ENCODE results near the gene EMX1.

EMX1 gene

DNA sequence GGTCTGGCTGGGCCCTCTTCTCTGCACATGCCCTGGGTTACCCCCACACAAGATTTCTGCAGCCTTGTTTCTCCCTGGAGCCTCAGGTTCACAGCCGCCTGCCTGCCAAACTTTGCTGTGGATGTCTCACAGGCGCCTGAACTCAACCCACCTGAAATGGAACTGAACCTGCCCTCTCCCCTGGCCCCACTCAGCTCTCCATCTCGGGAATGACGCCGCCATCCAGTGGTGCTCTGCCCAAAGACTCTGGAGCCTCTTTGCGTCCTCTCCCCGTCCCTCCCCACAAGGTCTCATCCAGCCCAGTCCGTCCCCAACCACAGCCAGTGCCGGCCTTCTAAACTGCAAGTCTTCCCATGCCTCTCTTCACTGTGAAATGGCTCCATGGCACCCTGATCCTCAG, 29.1 kb downstream of the EMX1 start:
- no peak for DNase-seq

DNA sequence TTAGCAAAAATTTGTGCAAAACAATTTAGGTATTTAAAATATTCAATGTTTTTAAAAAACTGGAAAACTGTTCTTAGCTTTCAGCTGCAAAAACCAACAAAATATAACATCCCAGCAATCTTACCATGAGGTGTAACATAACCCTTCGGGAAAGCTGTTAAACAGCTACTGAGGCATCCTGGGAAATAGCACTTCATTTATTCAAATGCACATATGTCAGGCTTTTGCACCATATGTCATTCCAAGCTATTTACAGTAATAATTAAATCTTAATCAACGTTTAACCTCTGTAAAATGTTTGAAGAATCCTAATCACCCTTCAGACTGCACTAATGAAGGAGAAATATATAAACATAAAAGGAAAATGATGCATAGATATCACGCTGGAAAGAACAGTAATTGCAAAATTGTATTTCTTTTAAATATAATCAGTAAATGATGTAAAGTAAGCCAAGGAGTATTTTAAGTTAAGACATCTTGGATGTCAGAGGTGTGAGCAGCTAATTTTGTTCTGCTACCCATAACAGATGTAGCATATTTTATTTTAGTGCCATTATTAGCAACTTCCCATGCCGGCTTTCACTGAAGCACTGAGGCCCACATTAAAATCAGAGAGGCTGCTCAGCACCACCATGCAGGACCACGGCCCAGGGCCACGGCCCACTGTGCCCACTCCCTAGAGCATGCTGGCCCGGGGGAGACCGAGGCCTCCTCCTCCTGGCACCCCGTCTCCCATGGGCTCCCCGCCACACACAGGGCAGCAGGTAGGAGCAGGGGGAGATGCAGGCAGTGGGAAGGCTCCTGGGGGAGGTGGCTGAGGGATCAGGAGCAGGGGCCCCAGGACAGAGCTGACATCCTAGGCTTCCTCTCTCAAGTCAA, 30.9 kb downstream of the EMX1 start:
- DNase-seq = no peak

DNA sequence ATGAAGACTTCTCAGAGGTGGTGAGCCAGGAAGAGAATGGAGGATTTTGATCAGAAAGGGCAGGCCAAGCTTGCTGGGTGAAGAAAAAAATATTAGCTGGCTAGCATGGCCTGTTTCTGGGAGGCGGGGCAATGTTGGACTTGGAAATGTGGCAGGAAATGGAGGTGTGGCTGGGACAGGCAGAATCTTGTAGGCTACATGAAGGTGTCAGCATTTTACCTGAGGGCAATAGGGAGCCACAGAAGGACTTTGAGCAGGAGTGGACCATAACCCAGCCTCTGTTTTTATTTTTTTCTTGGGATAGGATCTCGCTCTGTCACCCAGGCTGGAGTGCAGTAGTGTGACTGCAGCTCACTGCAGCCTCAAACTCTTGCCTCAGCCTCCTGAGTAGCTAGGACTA, 31.7 kb downstream of the EMX1 start:
- DNase-seq = no peak

DNA sequence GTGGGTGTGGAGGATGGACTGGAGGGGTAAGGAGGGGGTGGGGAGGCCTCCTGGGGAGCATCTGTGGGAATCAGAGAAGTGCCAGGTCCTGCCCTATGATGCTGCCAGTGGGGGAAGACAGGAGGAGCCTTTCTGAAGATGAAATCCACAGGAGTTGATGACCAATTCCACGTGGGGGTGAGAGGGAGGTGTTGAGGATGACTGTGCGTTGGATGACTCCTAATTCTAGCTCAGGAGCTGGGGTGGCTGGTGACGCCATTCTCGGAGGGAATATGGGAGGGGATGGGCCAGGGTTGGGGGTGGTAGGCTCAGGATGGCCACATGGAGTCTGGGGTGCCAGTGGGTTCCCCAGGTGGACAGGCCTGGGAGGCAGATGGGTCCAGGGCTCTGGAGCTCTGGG, 32.3 kb downstream of the EMX1 start:
- no peak for DNase-seq

GRCh38 chr2:72950558-72951255, 33.4 kb downstream of the EMX1 start:
- DNase-seq = no peak

- DNase-seq = no peak
Measured at GRCh38 chr2:72951303-72952095, 34.2 kb downstream of the EMX1 start.

- no peak for DNase-seq
Measured at GRCh38 chr2:72952110-72952823, 34.9 kb downstream of the EMX1 start.

GRCh38 chr2:72952961-72953360, 35.6 kb downstream of the EMX1 start:
- no peak for DNase-seq

DNA sequence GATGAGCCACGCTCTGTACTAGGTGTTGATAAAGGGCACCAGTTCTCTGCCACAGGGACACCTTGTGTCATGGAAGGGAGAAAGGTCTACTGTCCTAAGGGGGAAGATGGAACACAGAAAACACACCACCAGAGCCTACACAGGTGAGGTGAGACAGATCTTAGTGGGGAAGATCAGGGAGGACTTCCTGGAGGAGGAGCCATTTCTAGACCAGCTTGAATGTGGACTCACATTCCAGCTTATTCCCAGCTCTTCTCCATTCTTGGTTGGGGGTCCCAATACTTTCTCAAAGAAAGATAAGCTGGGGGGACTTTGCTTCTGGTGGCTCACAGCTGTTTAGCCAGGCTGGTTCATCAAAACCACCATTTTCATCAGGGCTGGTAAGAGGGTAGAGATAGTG, 36.2 kb downstream of the EMX1 start:
- DNase-seq = no peak

GRCh38 chr2:72953976-72954375, 36.7 kb downstream of the EMX1 start:
- DNase-seq = no peak

- no peak for DNase-seq
Measured at GRCh38 chr2:72954376-72955227, 37.3 kb downstream of the EMX1 start.

DNA sequence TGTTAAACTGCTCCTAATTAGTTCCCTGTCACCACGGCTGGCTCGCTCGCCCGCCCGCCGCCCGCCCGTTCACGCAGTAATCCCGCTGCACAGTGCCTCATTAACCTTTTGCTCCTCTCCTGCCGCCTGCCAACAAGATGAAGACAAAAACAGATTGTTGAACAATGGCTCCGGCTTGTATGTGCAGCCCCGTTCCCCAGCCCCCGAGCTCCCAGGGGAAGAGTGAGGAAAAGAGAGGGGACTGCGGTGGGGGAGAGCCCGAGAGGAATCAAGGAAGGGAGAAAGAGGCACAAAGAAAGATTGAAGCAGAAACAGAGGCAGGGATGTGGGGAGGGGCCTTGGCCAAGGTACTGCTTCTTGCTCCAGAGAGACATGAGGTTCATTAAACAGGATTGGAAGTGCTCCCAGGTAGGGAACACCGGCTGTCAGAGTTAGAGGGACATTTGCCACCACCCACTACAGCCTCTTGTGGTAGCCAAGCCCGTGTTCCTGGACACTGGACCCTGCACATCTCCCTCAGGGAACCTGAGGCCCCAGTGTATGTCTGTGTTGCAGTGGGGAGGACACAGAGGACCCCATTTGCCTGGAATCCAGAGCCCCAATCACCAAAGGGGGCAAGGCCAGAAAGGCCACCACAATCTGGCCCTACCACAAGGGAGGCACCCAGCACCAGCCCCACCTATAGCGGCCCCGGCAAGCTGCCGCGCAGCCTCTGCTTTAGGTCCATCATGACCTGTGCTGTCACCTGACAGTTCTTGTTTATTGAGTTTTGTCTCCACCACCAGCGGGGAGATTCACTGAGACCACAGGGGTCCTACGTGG, 38.1 kb downstream of the EMX1 start:
- DNase-seq = no peak

DNA sequence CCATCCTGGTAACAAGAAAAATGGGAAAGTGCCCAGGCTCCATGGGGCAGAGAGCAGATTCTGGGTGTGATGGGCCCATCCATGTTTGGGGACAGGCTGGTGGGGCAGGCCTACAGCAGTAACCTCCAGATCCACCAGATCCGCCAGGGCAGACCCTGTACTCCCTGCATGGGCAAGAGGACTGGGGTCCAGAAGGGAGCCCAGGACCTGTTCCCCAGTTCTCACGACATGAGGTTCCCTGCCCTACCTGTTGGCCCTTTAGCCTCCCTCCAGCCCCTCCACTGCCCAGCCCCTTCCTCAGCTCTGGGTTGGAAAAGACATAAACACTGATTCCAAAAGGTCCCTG, 38.7 kb downstream of the EMX1 start:
- DNase-seq = no peak

GRCh38 chr2:72956936-72957335, 39.6 kb downstream of the EMX1 start:
- no peak for DNase-seq

- DNase-seq = no peak
Measured at GRCh38 chr2:72958542-72959385, 41.4 kb downstream of the EMX1 start.

DNA sequence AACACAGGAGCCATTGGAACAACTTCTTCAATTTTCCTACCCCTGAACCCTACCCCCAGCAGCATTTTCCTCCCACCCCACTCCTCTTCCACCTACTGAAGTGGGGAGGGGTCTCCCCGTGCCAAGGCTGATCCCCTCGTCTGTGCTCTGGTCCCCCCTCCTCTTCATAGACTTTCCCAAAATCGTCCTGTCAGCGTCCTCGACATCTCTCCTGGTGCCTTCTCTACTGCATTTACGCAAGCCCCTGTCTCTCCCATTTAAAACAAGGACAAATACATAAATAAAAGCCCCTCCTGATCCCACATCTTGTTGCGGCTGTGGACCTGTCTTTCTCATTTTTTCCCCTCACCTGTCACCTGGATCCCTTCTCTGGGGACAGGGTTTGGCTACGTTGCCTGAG, 42.2 kb downstream of the EMX1 start:
- DNase-seq = no peak

- no peak for DNase-seq
Measured at GRCh38 chr2:72959995-72960981, 43.0 kb downstream of the EMX1 start.

DNA sequence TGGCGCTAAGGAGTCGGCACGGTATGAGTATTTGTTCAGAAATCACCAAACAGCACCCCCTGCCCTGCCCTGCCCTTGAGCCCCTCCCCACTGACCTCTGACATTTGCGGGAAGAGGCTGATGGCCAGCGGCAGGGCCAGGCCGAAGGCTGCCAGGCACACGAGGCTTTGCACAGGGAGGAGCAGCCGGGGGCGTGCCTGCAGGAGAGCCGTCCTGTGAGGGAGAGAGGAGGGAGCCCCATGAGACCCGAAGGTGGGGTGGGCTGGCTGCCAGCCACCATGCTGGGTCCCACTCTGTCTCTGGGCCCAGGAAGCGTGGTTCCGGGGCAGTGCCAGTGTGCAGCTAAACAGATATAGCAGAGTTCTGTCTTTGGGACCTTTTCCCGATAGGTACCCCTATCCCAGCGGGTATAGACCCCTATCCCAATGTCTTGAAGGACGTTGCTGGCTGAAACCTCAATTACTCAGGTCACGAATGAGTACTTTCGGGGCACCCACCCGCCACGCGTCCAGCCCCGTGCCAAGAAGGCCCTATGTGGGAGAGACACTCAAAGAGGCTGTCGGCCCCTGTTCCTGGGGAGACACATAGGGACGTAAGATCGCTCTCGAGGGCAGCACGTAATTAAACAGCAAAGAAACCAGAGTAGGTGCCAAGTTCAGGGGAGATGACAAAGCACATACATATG, 43.9 kb downstream of the EMX1 start:
- DNase-seq = no peak

Measured in stimulated activated CD4-positive, alpha-beta T cell treated with anti-CD3 and anti-CD28 coated beads, Interleukin-4, amount 100 ng/mL, for 1 hour (primary cell).